Esophagus mucosa (tissue), 1 donor: ENCODE measurements around the gene FER. TPM values are rescaled to one million over a fixed set of nuclear protein-coding genes. Genes with fewer than 3 reads are reported as not detected.
"Not testable (repeated sequence)": the region's sequence is repeated elsewhere in the genome, so short reads cannot be mapped to it uniquely, and the experiment has no call there.

ENCODE experiments used
- ATAC-seq: fragments of 200-7000 bp; cut with Tn5 transposase; one replicate; pipeline ENCODE4 v1.9.1; 2020
- total RNA-seq: library from RNA; stranded (reverse); gene quantifications from one replicate; pipeline ENCODE4 v1.2.4, GENCODE V29; 2023
- donor health status: DM: yes; HTN: yes; CAD: no.

Gene FER
- total RNA-seq, 1 donor from 2014 or later, result 20.4 TPM

DNA sequence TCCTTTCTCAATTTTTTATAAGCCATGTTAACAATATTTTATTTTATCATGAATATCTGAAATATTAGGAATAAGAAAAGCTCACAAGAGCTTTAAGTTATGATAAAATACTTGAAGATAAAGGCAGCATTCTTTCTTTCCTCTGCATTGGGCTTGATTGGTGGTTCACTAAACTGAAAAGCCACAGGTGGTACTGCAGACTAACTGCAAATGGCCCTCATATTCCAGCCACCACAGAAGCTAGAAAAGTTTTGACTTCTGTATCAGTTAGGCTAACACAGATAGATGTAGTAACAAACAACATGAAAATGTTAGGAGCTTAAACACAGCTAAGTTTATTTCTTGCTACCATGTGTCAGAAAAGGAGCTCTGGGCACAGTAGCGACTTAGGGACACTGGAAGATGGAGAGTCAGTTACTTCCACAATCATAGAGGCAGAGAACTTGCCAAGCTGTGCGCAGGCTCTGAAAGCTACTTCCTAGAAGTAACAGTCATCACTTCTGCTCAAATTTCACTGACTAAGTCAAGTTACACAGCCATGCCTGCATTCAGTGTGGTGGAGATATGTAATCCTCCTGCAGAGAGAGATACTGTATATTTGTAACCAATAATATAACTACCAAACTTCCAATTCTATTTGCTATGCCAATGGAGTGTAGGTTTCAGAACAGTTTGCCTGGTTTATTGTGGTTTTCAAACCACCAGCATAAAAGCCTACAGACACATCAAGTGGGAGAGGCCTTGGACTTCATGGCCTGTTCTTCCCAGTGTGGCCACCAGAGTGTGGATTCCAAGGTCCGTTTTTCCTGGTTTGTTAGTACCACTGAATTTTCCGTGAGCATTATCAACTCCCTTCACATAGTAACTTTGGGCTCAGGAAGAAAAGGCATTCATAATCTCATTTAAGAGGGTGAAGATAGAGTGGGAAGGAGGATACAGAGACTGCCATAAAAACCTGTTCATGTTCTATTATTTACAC lies 393.8 kb downstream of the FER start:
- no peak for ATAC-seq

DNA sequence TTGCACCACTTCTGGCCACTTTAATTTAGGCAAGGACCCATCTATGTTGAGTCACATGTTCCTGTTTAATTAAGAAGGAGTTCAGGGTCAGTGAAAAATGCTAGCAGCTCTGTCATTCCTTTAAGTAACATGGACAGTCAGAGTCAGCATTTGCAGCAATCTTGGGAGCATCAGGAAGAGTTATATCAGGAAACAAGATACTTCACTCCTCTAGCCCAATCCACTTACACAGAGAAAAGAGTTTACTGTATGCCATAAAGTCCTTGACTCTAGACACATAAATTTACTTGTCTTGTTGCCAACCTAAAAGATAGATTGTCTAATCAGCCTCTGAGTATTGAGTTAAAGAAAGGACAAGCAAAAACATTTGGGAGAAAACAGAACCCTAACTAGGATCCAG lies 395.3 kb downstream of the FER start:
- ATAC-seq, result no peak

DNA sequence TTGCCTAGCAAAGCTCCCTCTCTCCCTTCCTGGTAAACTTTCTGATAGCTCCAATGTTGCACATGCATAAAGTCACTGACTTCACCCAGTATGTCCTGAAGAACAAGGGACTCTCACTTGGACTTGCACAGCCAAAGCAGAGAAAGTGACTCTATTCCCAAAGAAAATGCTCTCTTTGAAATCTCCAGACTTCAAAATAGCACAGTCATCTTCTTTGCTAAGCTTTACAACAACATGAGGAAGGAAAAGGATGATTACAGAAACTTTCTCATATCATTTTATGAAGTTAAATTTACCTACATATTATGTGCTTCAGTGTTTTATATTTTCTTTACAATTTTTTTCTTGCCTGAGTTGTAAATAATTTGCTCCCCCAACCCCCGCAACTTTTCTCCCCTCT lies 397.4 kb downstream of the FER start:
- ATAC-seq, result no peak

DNA sequence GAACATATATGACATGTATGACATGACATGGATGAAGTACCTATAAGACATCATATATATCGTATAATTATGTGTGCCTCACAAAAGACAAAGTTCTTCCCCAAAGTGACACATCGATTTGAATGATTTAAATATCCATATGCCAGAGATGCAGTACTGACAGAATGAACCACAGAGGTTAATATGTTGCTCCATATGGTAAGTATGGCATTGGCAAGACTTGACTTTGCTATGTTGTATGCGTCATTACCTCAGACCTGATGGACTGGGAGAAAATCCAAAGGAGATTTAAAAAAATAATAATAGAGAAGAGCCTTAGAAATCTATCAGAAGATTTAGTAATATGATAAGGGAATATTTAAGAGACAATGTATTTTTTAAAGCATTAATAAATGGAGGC lies 398.9 kb downstream of the FER start:
- no peak for ATAC-seq

DNA sequence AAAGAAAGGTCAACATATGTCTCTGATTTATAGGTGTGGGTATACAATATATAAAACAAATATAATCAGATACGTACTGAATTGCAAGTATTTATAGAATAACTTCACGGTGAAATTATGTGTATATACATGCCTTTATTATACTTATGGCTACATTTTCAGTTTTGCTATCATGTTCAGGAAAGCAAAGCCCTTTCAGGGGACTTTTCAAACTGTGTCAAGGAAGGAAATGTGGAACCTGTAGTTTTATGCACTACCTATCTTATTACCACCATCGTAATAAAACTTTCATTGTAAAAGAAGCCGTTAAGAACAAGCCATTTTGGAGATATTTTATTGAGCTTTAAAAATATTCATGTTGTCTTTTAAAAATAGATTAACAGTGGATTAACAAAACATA lies 404.9 kb downstream of the FER start:
- ATAC-seq, result no peak

DNA sequence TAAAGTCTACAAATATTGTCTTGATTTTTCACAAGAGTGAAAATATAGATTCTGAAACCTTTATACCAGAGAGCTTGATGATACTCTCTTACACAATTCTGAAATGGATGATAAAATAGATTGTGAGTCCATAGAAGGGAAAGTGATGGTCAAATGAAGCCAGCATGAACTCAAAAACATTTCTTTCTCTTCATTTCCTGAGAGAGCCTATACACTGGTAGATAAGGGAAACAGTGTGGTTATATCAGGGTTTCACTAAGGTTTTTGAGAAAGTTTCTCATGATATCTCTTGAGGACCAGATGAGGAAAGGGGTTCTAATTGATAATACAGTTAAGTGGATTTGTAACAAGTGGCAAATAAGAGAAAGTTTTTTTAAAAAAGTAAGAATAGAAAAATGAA lies 407.9 kb downstream of the FER start:
- no peak for ATAC-seq

DNA sequence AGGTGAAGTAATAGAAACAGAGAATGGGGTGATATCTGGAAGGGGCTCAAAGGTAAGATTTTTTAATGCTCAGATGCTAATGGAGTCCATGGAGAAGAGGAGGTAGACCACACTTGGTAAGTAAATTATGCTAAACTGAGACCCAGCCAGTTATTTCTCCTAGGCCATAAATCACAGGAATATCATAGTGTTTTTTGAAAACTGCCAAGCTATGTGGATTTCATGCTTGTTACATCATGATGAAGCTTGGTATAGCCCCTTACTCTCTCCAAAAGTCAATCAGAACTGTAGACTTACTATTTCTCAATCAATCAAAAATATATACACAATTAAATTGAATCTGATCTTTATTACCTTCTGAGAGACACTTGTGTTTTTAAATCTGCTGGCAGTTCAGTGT lies 409.2 kb downstream of the FER start:
- no peak for ATAC-seq

DNA sequence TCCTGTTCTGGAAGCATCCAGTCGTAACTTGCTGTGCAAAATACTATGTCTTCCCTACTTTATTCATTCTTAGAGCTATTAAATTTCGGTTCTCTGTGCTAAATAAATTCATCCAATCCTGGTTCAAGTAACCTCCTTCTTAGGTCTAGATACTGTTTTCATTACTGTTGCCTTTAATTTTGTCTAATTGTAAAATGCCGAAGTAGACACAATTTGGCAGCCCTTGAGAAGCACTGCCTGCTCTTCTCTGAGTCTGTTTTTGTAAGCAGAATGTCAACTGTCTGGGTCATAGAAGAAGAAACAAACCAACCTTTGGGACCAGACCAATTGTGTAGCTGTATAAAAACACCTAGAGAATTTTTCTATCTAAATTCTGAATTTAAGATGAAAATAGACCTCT lies 412.8 kb downstream of the FER start:
- no peak for ATAC-seq

DNA sequence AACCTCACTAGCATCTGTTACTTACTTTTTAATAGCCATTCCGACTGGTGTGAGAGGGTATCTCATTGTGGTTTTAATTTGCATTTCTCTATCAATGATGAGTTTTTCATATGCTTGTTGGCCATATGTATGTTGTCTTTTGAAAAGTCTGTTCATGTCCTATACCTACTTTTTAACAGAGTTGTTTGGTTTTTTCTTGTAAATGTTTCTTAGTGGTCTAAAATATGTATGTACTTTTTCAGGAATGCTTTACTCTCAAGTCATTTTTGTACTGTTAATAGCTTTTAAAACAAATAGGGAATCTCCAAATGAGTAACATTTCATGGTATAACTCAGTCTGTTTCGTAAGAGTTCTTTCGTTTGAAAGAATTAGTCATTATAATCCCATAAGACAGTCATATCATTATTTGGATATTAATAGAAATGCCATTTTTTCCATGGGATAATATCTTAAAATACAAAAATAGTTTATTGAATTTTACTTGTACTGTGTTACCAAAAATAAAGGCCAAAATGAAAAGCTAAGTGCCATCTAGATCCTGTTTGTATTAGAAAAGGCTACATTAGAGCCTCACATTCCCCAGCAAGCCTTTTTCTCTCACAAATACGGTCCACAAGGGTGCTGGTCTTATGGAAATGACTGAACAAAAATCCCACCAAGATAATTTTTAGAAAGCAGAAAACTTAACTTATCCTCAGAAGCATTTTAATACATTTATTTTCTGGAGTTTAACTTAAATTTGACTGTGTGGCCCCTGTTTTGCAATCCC lies 414.4 kb downstream of the FER start:
- ATAC-seq, result no peak

DNA sequence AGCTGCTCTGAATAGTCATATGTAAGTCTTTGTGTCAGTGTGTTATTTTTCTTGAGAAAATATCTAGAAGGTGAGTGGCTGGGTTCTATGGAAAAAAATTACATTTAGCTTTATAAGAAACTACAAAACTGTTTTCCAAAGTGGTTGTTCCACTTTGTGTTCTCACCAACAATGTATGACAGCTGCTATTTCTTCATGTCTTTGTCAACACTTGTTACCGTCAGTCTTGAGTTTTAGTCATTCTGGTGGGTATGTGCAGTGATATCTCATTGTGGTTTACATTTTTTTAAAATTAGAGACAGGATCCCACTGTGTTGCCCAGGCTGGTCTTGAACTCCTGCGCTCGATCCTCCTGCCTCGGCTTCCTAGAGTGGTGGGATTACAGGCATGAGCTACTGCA lies 415.6 kb downstream of the FER start:
- no peak for ATAC-seq

DNA sequence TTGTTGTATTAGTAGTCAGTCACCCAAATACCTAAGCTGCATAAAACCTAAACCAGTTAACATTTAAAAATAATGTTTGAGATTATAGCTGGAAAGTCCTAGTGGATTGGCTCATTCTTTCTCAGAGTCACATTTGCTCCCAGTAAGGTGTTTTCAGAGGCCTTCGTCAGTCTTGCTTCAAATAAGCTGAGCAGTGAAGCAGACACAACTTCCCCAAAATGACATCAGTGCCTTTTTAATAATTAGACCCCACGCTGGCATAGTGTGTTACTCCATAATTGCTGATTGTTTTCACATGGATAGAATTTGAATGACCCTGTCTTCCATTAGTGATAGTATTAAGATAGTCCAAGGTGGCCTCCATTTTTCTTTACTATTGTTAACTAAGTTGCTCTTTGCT lies 416.3 kb downstream of the FER start:
- no peak for ATAC-seq

DNA sequence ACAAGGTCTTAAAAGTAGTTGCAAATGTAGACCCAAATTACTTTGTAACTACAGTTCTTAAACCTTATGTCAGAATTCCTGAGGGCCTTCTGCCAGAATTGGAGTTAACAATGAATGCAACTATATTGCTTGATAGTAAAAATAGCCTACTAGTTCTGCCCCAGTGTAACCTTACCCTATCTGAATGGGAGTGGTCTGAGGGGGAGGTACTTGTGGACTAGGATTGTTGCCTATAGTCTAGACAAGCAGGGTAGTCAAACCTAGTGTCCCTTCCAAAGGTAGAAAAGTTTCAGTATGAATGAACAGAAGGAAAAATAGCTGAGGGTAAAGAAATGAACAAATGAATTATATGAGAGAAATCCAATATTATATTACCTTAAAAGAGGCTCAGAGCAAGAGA lies 419.9 kb downstream of the FER start:
- no peak for ATAC-seq

DNA sequence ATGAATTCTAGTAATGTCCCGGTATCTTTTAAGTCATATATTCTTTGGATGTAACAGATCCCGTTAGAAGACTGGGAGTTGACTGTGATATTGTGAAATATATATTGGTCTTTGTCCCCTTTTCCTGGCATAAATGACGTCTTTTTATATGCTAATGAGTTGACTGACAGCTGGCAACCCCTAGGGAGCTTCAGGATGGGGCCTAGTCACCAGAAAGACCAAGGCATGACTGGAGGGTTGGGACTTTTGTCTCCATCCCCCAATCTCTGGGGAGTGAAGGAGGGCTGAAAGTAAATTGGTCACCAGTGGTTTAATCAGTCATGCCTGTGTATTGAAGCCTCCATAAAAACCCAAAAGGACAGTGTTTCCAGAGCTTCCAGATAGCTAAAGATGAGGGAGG lies 420.5 kb downstream of the FER start:
- no peak for ATAC-seq

DNA sequence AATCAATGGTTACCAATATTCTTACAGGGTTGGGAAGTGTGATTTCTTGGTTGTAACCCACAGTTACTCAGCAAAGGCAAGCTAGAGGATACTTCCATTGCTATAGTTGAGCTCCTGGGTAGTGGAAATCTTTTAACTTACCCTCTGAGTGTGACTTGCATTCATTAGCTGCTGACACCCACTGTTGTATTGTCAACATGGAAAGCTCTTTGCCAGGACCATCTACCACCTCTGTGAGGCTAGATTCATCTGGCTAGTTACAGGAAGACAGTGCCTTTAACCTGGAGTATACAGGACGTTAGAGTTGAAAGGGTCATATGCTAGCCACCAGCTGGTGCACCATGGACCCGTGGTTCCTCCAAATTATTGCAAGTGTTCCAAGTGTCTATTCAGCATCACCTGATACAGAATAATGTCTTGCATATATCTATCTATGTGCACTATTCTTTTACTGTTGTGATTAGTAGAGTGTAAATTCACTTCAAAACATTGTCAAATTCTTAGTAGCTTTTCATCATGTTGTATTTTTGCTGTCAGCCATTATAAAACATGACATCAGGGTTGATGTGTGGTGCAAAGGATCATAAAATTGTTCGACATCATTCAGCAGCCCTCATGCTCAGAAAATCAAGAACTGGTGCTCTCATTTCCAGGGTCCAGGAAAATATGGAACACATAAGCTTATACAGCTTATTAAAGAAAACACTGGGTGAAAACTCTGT lies 423.1 kb downstream of the FER start:
- no peak for ATAC-seq

DNA sequence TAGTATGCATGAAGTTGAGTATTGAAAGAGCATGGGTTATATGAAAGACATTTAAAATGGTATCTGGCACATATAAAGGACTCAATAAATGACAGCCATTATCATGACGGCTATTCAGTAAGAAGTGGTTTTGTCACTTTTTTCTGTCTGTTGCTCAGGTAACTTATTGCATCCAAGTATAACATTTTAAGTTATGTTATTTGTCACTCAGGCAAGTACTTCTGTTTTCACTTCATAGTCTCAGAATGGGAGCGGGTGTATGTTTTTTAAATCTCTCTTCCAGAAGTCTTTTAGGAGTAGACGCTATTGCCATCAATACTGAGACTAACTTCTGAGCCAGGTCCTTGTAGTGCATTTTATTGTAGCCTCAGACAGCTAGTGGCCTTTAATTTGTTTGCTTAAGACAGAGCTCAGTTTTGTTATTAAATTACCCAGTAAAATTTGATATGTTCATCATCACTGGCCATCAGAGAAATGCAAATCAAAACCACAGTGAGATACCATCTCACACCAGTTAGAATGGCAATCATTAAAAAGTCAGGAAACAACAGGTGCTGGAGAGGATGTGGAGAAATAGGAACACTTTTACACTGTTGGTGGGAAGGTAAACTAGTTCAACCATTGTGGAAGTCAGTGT lies 423.9 kb downstream of the FER start:
- ATAC-seq, result not testable (repeated sequence)

DNA sequence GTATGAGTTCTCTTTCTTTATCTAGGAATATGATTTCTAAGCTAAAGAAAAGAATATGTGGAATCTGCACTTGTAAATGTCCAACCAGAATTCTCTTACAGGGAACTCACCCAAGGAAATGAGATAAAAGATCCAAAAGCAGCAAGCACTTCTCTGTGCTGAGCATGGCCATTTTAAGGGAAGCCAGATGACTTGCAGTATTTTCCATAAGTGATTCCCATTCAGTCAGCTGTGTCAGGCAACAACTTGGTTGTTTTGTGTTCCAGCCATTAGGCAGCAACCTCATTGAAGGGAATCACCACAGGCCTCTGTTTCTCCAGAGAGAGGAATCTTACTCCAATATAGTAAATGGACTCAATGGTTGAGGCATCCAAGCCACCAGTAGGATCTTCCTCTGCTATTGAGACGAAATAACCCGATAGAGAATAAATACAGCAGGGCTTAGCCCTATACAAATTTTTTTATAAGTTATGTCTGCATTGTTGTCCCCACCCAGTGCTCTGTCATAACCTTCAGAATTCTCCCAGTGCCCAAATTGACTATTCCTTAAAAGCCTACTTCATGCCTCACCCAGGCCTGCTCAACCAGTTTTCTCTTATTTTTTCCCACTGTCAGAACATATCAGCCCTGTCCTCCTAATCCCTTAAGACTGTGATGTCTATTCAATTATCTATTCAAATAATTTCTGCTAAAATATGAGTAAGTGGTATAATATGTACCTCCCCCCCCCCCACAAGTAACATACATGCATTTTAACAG lies 425.5 kb downstream of the FER start:
- peak; percentile 93 for ATAC-seq

DNA sequence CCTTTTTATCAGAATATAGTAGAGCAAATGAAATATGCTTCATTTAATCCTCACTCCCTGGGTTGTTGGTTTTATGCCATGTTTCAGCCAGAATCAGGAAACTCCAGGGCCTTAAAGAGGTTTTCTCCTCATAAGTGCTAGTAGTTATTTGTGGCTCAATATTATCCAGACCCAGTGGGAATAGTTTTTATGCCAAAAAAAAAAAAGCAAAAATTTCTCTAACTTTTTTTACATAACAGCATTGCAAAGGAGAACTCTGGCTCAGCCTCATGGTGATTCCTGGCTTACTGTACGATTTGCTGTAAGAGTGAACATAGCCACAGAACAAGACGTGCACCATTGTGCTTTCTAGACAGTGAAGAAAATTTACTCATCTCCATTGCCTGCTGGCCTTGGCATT lies 429.5 kb downstream of the FER start:
- no peak for ATAC-seq

DNA sequence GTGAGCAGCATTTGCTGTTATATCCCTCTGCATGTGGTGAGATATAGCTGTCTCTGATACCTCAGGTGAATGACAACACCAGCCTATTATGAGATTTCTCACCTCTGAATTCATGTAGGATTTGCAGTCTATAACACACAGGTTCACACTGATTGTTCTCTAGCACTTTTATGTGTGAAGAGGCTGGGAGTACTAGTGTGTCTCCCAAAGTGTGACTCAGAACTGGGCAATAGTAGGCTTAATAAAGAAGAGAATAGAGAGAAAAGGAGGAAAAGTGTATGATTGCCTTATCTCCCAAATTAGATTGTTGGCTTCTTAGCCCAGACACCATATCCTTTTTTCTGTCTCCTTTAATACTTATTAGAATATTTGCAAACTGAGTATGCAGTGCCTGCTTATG lies 430.1 kb downstream of the FER start:
- no peak for ATAC-seq

DNA sequence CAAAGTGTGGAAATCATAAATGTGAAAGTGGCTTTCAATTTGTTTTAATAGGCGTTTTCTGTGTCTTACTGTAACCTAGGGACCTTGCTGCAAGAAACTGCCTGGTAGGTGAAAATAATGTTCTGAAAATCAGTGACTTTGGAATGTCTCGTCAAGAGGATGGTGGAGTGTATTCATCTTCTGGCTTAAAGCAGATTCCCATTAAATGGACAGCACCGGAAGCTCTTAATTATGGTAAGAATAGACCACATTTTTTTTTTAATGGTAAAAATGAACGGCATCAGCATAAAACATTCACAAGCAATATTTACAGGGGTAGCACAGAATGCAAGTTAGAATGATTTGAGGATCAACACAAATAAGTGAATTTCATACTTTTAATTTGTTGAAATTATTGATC lies 433.0 kb downstream of the FER start:
- ATAC-seq, result no peak

DNA sequence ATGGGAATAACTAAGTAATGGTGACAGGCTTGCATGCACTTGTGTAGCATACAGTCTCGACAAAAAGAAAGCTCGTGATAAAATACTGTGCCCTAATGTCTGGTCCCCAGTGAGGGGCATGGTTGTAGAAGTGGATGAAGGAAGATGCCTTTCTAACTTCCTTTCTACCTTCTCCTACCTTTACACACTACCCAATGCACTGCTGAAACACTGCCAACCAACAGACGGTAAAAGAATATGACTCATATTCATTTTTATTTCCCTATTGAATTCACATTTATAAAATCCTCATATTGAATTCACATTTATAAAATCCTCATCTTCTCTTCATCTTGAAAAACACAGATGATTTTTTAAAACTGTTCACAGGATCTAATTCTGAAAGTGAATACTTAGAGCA lies 439.1 kb downstream of the FER start:
- peak; percentile 51 for ATAC-seq

DNA sequence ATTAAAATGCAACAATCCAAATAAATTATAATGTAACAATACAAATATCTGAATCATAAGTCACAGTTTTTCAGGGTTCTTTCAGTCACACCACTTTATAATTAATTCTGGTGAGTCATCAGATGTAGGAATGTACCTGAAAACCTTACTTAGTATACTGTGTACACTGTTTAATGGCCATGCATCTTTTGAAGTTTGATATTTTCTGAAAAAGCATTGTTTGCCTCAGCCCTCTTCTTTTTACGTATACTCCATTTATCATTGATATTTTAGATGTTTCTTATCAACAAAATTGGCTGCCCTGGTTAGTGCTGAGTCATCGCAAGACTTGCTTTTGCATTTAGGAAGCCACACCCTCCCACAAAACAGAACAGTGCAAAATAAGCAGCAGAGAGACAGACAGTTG lies 443.5 kb downstream of the FER start:
- peak; percentile 68 for ATAC-seq

DNA sequence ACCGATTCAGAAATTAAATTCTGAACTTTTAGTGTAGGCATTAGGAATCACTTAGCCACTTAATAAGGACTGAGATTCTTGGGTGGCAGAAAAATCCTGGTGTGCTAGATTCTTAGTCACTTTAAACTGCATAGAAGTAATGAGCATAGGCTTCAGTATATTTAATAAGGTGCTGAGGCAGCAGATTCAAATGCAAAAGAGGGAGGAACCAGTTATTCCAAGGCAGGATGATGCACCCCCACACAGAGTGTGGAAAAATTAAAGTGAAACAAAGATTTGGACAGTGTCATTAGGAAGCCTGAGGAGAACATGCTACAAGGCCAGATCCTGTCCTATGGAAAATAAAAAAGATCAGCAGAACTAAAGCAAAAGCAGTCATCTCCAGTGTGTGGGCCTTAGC lies 444.3 kb downstream of the FER start:
- ATAC-seq, result peak; percentile 64
